Lung microvascular endothelial cell (primary cell): Measurements from ENCODE around the gene ACKR2. TPM values are rescaled to one million over a fixed set of nuclear protein-coding genes. Genes with fewer than 3 reads are reported as not detected.
A peak's percentile ranks its signal among the peaks of the same experiment; 100 is the strongest.

Source experiments
- DNase-seq, 2 donors: peaks; one replicate each; pipeline versions ENCODE4 v3.0.0 to v3.0.0-alpha.2; 2010; ENCODE audit warnings: low read depth in 2 of 2
- total RNA-seq: library from RNA; depleted of rRNA; stranded (reverse); fragments of >200 nt; gene quantifications from 2 replicates; pipeline ENCODE4 v1.2.1, GENCODE V29; 2014

Gene ACKR2
- total RNA-seq, 1 donor from 2014 or later = 71.4 TPM

DNA sequence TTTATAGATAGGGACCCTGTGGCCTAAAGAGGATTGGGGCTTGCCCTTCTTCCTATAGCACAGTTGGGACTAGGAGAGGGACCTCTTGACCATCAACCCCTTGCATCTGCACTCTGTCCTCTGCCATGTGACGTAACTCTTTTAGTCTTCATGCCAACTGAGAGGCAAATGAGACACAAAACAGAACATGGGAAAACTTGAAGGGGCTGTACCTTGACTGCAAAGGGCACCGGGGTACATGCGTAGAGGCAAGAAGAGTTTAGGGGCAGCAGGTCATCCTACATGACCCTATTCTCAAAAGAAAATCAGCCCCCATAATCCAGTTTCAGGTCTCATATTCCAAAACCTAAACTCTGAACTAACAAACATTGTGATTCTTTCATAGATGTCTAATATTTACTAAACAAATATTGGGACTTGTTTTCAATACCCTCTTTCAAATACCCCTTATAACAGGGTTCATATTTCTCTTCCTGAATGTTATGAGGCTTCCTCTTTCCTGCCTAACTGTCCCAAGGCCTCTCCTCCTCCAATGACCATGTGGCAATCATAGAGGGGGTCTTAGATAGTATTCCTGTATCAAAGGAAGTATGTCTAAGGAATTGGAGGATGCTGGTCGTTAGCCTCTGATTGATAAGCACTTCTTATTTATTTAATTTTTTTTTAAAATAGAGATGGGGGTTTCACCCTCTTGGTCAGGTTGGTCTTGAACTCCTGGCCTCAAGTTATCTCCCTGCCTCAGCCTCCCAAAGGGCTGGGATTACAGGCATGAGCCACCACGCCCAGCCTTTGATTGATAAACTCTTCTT, 20.6 kb downstream of the ACKR2 start:
- DNase-seq = no peak

DNA sequence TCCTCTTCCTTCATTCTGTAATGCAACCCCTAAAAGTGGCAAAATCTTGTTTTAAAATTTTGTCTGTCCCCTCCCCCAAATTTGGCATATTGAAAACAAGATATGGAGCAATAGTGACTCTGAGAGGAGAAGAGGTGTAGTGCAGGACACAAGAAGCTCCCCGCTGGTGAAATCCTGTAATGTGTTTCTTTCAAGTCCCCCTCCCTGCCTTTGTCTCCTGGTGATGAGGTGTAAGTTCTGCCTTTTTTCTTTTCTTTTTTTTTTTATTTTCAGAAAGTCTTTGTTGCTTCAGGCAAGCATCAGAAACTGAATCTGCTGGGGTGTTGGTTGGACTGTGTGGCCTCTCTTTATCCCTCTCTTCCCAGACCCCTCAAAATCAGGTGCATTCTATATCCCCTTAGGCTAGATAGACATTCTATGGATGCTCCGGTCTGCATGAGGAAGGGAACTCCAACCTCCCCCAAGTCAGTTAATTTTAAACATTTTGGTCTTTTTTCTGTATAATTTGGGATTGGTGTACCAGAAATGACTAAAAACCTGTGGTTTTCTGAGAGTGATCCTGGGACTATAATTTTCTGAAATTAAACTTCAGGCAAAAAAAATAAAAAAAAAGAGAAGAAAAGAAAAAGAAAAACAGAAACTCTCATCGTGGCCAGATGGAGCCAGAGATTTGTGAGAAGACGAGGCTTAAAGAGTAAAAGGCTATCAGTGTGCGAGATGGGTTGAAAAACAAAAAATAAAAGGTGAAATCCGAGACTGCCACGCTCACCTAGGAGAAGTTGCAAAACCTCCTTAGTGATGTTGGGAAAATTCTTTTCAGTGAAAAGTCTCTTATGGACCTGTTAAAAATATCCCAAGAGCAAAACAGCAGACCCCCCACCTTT, 21.4 kb downstream of the ACKR2 start:
- DNase-seq = peak; percentile 8 to 48

DNA sequence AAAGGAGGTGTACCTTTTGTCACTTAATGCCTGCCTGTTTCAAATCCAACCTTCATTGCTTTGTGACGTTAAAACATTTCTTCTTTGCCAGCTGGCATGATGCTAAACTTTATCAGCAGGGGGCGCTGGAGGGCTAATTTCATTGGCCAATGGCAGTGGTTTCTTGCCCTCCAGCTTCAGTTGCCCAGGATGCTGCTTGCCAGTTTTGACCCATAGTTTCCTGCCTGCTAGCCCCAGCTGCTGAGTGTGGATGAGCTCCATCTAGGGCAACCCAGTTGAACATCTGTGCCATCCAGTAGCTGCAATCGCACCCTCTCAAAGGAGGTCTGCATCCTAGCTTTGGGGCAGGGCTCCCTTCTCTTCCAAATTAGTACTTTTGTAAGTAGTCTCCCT, 22.1 kb downstream of the ACKR2 start:
- DNase-seq = peak; percentile 54 to 75

DNA sequence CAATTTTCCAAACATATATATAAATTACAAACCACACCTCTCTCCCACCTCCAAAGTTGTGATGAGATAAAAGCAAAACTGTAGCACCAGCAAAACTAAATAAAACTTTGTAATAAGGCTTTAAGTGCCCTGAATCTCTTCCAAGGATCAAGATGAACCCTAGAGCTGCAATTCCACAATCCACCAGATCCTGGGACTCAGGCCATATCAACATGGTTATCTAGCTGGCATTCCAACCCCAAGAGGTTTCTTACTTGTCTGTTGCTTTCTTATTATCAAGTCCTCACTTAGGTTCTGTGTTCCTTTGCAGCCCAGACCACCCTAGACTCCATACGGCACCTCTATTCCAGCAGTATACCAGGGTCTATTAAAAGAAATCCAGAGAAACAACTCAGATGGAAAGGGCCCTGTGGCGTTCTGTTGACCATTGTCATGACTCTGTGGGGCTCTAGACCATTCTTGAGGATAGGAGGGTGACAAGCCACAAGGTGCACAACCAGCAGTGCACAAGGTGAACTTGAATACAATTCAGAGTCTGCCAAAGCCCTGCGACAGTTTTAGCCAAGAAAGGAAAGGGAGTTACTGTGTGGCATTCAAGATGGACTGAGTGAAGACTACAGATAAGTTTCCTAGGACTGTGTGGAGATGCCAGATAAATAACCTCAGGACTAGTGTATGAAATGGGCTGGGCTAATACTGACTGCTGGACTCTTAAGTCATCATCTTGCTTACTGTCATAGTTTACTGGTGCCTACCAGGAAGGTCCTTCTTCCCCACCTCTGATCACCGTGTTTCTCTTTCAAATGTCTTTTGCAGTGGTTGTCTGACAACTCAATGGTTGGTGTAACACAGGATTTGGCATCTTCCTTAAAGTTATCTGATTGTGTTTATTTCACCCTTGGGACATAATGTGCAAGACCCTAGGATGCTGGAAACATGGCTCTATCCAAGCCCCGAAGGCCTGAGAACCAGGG, 27.2 kb downstream of the ACKR2 start:
- DNase-seq = no peak

DNA sequence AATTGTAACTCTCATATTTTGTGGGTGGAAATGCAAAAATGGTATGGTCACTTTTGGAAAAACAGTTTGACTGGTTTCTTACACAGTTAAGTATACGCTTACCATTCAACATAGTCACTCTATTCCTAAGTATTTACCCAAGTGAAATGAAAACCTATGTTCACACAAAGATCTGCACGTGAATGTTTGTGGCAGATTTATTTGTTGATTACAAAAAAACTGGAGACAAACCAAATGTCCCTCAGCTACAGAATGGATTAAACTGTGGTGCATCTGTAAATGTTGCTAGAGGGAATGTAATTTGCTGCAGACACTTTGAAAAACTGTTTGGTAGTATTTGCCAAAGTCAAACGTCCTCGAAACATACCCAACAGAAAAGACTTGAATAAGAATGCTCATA, 29.3 kb downstream of the ACKR2 start:
- DNase-seq = no peak

DNA sequence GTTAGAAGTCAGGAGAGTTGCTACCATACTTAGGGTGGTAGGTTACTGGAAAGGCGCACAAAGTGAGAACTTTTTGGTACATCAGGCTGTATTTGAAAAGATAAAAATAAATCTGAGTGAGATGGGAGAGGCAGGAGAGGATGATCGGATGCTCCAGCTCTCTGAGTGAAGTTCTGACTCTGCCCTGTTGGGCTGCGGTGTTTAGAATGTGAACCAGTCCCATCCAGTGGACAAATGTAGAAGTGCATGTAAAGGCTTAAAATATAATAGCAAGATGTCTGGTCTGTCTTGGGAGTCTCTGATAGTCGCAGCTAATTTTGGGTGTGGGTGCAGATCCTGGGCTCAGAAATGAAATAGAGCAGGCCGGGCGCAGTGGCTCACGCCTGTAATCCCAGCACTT, 30.4 kb downstream of the ACKR2 start:
- DNase-seq = peak; percentile 72 to 78

DNA sequence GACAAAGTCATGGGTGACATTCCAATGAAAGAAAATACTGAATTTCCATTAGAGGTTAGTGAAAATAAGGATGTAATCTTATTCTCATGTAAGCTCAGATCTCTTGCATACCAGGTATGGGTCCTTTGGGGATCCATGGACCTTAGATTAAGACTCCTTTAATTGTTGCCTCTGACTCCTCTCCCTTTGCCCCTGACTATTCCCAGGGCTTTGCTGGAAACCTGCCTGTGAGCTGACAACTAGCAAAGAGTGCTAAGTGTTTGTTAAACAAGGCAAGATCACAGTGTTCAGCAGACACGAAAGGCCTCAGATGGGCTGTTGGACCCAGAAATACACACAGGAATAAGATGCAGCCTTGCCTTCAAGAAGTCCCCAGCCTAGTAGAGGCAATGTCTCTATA, 32.1 kb downstream of the ACKR2 start:
- no peak for DNase-seq

DNA sequence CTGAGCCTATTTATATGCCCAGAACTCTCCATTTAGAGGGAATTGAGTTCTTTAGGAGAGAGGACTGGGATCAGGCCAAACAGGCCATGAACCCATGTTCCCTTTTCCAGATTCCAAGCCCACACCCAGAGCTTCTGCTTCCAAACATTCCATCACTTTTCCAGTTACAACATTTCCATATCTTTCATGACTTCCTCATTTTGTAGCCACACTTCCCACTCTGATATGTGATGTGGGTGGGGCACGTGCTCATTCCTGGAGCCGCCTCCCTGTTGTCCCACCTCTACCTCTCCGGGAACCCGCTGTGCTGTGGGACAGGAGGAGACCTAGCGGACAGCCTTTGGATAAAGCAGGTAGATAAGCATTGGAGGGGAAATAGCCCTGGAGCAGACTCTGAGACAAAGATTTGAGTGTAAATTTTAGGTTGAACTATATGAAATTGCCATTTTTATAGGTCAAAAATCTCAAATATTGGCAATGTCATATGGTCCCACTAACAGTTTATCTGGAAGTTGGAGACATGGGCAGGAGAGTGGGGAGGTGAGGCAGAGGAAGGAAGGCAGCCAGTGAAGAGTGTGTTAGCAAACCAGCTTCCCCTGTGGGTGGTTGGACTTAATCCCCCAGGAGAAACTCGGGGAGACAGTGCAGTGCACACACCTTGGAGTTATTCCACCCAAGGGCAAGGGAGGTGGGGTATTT, 34.6 kb downstream of the ACKR2 start:
- DNase-seq = peak in 1 of 2 donors; percentile 75

DNA sequence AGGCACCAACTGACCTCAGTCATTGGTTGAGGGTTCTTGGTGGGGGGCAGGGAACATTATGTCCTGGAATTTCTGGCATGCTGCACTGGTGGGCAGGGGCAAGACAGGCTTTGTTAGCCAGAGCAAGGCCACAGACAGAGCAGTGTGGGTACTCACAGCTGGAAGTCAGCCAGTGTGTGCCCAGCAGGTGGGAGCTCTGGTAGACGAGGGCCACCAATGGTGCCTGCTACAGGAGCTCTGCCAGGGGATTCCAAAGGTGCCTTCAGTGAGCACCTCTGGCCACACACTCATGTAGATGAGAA, 35.1 kb downstream of the ACKR2 start:
- no peak for DNase-seq

DNA sequence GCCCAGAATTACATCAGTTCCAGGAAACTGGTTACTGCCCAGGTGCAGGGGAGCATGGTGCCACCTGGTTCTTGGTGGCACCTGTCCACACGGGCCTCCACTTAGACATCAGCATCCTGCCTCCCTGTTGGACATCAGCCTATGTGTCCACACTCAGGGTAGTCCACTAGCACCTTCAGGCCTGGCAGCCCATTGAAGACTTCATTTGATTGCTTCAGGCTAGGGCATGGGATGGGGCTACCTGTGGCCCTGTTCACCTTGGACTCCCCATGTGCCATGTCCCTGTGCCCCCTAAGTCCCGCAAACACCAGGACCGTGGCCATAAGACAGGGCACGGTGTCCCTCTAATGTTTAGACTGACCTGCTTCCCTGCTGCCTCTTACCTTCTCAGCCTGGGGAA, 35.6 kb downstream of the ACKR2 start:
- DNase-seq = no peak

DNA sequence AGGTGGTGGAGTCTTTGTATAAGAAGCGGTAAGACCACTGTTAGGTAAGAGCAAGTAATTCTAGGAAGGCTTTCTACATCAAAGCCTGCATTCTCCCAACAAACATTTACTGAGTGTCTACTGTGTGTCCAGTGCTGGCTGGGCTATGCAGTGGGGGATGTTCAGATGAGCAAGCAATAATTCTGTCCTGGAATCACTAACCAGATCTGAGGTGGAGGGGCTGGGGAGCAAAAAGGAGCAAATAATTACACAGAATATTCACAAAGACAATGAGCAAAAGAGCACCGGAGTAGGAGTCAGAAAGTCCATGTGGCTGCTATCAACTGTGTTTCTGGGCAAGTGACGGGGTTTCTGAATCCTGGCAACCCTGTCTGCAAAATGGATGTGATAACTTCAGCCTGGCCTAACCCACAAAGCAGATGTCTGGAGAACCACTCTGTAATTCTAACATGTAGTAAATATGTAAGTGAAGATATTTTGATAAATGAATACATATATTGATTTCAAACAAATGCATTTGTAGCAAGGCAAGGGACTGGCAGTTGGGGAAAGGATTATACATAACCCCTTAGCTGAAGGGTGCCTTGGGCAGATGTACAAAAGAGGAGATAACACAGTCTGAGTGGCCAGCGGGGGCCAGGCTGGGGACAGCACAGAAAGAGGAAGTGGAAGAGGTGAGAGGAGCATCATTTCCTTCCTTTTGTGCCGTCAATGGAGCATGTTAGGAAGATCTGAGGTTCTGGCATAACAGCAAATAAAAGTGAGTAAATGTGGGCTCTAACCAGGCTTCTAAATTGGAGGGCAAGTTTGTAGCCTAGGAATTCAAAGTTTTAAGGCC, 37.7 kb downstream of the ACKR2 start:
- DNase-seq = peak in 1 of 2 donors; percentile 84

DNA sequence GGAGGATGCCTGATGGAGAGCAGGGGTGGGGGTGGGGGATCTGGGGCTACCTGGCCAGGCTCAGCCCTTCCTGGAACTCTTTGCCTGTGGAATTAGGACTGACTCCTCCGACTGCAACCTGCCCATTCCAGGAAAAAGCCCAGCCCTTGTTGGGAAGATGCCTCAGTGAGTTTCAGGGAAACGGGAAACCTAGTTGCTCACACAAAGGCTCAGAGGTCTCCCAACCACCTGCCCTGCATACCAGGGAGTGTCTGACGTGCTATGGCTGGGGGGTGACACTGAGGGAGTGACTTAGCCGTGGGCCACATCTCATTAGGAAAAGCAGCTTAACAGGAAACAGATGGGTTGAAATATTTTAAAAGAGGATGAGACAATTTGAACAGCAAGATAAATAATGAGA, 38.5 kb downstream of the ACKR2 start:
- peak in 1 of 2 donors; percentile 73 for DNase-seq

DNA sequence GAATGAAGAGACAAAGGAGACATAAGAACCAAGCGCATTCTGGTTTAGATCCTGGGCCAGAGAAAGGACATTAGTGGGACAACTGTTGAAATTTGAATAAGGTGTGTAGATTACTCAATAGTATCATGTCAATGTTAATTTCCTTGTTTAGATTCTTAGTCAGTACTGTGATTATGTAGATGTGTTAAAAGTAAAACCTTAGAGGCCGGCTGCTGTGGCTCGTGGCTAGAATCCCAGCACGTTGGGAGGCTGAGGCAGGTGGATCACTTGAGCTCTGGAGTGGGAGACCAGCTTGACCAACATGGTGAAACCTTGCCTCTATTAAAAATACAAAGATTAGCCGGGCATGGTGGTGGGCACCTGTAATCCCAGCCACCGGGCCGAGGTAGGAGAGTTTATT, 39.8 kb downstream of the ACKR2 start:
- no peak for DNase-seq

DNA sequence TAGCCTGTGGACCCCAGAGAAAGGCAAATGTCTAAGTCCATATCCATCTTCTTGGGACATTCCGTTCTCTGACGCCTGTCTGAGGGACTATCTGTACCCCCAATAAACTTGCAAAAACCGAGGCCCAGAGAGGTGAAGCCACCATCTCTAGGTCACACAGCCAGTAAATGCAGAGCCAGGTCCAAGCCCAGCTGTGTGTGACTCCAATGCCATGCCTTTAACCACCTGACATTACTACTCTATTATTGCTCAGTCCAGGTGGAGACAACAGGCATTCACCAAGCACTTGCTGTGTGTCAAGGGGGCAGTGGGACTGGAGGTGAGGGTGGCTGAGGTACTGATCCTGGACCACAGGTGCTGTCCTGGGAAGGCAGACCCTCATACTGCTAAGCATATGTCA, 41.0 kb downstream of the ACKR2 start:
- DNase-seq = no peak

DNA sequence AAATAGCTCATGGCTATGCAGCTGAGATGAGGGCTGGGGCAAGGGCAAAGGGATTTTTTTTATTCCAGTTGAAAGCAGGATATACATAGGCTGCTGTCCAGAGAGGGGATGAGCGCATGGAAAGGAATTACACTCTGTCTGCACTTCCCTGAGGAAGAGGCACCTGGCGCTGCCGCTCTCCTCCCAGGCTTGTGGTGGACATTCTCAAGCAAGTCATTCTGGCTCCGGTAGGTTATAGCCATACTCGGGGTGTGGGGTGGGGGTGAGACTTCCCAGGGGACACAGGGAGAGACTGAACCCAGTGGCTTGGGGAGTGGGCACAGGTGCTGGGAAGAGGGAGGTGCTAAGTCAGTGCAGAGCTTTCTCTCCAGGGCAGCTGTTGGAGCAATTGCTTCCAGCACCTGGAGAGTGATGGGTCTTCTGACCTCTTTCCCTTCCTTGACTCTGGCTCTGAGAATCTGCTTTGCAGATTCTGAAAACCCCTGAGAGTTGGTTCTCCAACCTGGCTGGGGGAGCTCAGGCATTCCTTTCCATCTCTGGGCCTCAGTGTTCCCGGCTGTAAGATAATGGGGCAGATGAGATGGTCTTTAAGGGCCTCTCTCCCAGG, 42.1 kb downstream of the ACKR2 start:
- DNase-seq = peak in 1 of 2 donors; percentile 22

DNA sequence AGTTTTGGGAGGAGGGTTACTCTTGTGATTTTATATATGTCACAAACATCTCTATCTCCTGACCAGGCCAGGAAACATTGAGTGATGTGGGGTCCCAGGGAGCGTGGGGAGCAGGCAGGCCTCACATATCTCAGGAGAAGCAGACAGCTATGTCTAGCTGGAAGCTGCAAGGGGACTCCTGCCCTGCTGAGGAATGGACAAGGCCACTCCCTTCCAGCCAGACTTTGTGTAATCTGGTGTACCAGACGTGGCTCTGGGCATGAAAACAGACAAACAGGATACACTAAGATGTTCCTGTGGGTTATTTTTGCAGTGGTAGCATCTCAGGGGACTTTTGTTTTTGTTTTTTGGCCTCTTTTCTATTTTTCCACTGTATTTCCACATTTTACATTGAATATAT, 43.2 kb downstream of the ACKR2 start:
- DNase-seq = peak in 1 of 2 donors; percentile 6

DNA sequence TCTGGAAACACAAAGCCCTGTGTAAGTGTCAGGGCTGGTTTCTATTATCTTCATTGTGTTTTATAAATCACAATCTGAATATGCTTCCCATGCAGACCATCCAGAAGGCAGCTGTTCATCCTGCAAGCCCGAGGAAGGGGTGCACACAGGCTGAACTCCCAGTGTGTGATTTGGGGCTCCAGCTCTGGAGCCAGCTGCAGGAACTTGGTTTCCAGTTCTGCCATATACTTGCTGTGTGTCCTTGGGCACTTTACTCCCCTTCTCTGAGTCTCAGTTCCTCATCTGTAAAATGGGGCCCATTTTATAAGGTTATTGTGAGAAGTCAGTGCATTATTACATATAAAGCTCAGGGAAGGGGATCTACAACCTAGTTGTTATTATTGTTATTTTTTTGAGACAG, 43.8 kb downstream of the ACKR2 start:
- DNase-seq = no peak

DNA sequence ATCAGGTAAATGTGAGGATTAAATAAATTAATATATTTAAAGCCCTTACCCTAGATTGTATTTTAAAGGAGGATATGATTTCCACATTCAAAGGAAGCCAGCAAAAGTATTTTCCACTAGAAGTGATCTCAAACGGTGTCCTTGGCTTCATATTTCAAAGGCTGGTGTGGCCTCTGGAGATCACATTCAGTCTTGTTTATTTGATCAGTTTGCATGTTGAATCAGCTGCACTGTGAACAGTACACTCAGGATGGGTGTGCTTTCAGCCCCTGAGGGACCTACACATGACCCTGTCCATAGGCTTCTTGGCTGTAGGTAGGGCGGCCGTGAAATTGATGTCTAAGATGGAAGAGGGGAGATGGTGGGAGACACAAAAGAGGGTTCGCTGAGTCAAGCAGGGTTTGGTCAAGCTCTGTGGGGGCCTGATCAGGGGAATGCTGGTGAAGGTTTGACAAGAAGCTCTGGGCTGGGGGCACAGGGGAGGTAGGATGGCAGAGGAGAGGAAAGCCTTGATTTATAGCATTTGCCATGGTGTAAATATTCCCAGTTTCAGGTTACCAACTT, 44.6 kb downstream of the ACKR2 start:
- no peak for DNase-seq

DNA sequence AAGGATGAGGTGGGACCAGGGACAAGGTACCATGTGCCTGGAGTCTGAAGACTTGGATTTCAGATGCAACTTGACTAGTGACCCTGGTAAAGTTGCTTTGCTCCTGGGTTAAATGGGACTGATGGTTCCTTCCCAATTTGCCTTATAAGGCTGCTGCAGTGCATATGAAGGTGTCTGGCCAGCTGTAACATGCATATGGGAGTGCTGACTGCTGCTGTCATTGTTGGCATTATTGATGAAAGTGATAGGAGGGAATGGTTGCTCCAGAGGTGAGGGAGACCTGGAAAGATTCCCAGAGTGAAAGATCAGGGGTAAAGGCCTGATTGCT, 45.9 kb downstream of the ACKR2 start:
- DNase-seq = no peak
